ENCODE results near the gene PPP1R7. TPM values are rescaled to one million over a fixed set of nuclear protein-coding genes. Genes with fewer than 3 reads are reported as not detected.

The PPP1R7 gene
- total and polyA plus RNA-seq, 9 of the 15 experiments (the other 6 are each of a cell fraction or from before 2014, with no cell fraction given) = 37.5 to 75.0 (median 50.5) TPM

DNA sequence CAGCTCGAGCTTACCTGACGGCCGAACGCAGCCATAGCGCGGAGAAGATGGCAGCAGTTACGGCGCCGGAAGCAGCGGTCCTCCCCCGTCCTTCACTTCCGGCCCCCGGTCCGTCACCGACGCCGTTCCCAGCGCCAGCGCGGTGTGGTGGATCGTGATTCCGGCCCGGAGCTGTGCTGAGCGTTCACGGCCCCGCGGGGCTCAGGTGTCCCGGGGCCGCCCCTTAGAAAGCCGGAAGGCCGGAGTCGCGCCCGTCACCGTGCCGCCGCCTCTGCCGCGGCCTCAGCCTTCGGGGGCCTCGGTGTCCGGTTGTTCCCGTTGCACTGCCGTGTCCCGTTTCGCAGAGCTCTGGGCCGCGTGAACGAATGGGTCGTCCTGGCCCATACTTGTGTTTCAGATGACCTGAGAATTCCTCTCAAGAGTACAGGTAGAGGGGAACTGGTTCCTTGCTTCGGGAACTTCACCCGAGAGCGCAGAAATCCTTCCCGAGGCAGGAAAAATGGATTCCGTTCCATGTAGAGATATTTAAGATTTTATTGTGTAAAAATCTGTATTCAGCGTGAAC, 47.9 kb upstream of the PPP1R7 start, which contains the start of gene MTERF4 (continued):
- no peak for TF ChIP-seq NFYB (IDR thresholded peaks at IDR 0.05; ENCODE audit: extremely low read depth, insufficient read length)
- peak in 1 of 2 experiments; percentile 97; a peak in 2 of 4 replicates for TF ChIP-seq TRIM24 (IDR thresholded peaks at IDR 0.05)
- no peak for TF ChIP-seq SREBF2 (CRISPR knock-in tag; IDR thresholded peaks at IDR 0.05)
- no peak for TF ChIP-seq ILF3 (IDR thresholded peaks at IDR 0.05; ENCODE audit: borderline replicate concordance)
- TF ChIP-seq, protein P1, sequence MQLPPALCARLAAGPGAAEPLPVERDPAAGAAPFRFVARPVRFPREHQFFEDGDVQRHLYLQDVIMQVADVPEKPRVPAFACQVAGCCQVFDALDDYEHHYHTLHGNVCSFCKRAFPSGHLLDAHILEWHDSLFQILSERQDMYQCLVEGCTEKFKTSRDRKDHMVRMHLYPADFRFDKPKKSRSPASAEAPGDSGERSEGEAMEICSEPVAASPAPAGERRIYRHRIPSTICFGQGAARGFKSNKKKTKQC (CRISPR knock-in tag; IDR thresholded peaks at IDR 0.05) = peak; percentile 88
- TF ChIP-seq NFIC (IDR thresholded peaks at IDR 0.05) = peak; percentile 54
- peak; percentile 77 to 79; a peak in 3 of 4 replicates for TF ChIP-seq NONO (IDR thresholded peaks at IDR 0.05; ENCODE audit: low read depth in 2 of 2, low read length in 1 of 2)
- TF ChIP-seq, protein P2, sequence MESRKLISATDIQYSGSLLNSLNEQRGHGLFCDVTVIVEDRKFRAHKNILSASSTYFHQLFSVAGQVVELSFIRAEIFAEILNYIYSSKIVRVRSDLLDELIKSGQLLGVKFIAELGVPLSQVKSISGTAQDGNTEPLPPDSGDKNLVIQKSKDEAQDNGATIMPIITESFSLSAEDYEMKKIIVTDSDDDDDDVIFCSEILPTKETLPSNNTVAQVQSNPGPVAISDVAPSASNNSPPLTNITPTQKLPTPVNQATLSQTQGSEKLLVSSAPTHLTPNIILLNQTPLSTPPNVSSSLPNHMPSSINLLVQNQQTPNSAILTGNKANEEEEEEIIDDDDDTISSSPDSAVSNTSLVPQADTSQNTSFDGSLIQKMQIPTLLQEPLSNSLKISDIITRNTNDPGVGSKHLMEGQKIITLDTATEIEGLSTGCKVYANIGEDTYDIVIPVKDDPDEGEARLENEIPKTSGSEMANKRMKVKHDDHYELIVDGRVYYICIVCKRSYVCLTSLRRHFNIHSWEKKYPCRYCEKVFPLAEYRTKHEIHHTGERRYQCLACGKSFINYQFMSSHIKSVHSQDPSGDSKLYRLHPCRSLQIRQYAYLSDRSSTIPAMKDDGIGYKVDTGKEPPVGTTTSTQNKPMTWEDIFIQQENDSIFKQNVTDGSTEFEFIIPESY (CRISPR knock-in tag; IDR thresholded peaks at IDR 0.05) = no peak
- TF ChIP-seq EHMT2 (IDR thresholded peaks at IDR 0.05) = no peak
- TF ChIP-seq GABPA (tag; conservative IDR thresholded peaks at IDR 0.05; ENCODE audit: low read depth) = peak; percentile 99
- TF ChIP-seq POLR2H (tag; IDR thresholded peaks at IDR 0.05; ENCODE audit: low read depth) = 0 out of 2 replicates have a peak, but pooled peaks have one; percentile 13
- no peak for TF ChIP-seq NCOA6 (IDR thresholded peaks at IDR 0.05)
- TF ChIP-seq RBM25 (IDR thresholded peaks at IDR 0.05; ENCODE audit: low read depth, low read length, severe bottlenecking) = peak; percentile 14
- TF ChIP-seq ARNT (IDR thresholded peaks at IDR 0.05) = no peak
- no peak for TF ChIP-seq PTBP1 (IDR thresholded peaks at IDR 0.05; ENCODE audit: low read depth, low read length)
- peak; percentile 61; the same call in 1 of the 2 replicates for TF ChIP-seq ESRRA (IDR thresholded peaks at IDR 0.05; ENCODE audit: borderline replicate concordance, low read depth)
- TF ChIP-seq CBX8 (IDR thresholded peaks at IDR 0.05; ENCODE audit: borderline replicate concordance, extremely low read depth, low read depth, low read length, poor library complexity, severe bottlenecking) = no peak
- TF ChIP-seq ZNF24 (IDR thresholded peaks at IDR 0.05) = peak; percentile 60
- TF ChIP-seq, protein P3, sequence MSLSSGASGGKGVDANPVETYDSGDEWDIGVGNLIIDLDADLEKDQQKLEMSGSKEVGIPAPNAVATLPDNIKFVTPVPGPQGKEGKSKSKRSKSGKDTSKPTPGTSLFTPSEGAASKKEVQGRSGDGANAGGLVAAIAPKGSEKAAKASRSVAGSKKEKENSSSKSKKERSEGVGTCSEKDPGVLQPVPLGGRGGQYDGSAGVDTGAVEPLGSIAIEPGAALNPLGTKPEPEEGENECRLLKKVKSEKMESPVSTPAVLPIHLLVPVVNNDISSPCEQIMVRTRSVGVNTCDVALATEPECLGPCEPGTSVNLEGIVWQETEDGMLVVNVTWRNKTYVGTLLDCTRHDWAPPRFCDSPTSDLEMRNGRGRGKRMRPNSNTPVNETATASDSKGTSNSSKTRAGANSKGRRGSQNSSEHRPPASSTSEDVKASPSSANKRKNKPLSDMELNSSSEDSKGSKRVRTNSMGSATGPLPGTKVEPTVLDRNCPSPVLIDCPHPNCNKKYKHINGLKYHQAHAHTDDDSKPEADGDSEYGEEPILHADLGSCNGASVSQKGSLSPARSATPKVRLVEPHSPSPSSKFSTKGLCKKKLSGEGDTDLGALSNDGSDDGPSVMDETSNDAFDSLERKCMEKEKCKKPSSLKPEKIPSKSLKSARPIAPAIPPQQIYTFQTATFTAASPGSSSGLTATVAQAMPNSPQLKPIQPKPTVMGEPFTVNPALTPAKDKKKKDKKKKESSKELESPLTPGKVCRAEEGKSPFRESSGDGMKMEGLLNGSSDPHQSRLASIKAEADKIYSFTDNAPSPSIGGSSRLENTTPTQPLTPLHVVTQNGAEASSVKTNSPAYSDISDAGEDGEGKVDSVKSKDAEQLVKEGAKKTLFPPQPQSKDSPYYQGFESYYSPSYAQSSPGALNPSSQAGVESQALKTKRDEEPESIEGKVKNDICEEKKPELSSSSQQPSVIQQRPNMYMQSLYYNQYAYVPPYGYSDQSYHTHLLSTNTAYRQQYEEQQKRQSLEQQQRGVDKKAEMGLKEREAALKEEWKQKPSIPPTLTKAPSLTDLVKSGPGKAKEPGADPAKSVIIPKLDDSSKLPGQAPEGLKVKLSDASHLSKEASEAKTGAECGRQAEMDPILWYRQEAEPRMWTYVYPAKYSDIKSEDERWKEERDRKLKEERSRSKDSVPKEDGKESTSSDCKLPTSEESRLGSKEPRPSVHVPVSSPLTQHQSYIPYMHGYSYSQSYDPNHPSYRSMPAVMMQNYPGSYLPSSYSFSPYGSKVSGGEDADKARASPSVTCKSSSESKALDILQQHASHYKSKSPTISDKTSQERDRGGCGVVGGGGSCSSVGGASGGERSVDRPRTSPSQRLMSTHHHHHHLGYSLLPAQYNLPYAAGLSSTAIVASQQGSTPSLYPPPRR (CRISPR knock-in tag; IDR thresholded peaks at IDR 0.05; ENCODE audit: borderline replicate concordance) = no peak
- TF ChIP-seq CCNT2 (IDR thresholded peaks at IDR 0.05; ENCODE audit: borderline replicate concordance, extremely low read depth, insufficient read length, low read depth, low read length) = peak; percentile 78
- peak; percentile 96 to 99 for TF ChIP-seq MAZ (CRISPR knock-in tag; conservative IDR thresholded peaks at IDR 0.05 in 1 of 2, IDR thresholded peaks at IDR 0.05 in 1 of 2)

Data from K562 (cell line).